Nephron (organoid): ENCODE data around the gene BEST3.
"Not testable (repeated sequence)": the region's sequence is repeated elsewhere in the genome, so short reads cannot be mapped to it uniquely, and the experiment has no call there.

Experiments
- H3K27ac Mint-ChIP-seq, 3 experiments: 2 replicates each; pipeline ENCODE4 v1.8.0; 2020; ENCODE audit warnings: mixed read lengths in 3 of 3, mild to moderate bottlenecking in 2 of 3, moderate library complexity in 1 of 3
- H3K27me3 Mint-ChIP-seq: 2 replicates; pipeline ENCODE4 v1.8.0; 2021; ENCODE audit warnings: low read depth, mild to moderate bottlenecking, moderate library complexity, mixed read lengths
- H3K36me3 Mint-ChIP-seq: 2 replicates; pipeline ENCODE4 v1.8.0; 2020; ENCODE audit warnings: low read depth, mixed read lengths
- H3K4me1 Mint-ChIP-seq: 2 replicates; pipeline ENCODE4 v1.8.0; 2020; ENCODE audit warnings: mixed read lengths
- H3K4me3 Mint-ChIP-seq, 3 experiments: 2 replicates each; pipeline ENCODE4 v1.8.0; 2020; ENCODE audit warnings: mild to moderate bottlenecking in 3 of 3, mixed read lengths in 3 of 3, moderate library complexity in 2 of 3
- H3K9me3 Mint-ChIP-seq: 2 replicates; pipeline ENCODE4 v1.8.0; 2020; ENCODE audit warnings: mixed read lengths
- CTCF ChIP-seq, 3 experiments: fragments of 200-600 bp; sonication (generic); IDR thresholded peaks; one replicate each; pipeline ENCODE4 v1.5.0; 2021; ENCODE audit warnings: antibody characterized with exemption in 3 of 3; ENCODE audit not compliant: unreplicated experiment in 3 of 3

BEST3 gene

DNA sequence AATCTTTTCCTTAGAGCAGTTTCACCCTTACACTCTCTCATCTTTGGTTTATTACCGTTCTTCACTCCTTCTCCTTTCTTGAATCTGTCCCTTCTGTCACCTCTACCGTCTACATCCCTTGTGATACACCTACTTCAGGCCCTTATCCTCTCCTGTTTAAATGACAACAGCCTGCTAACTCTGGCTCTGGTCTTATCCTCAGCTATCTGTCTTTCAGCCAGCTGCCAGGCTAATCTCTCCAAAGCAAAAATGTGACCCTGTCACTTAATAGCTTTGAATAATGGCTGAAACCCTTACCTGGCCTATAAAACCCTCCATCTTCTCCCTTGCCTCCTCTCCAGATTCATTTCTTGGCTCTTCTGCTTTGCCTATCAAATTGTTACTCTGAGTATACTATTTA lies 32.3 kb downstream of the BEST3 start:
- Mint-ChIP-seq H3K27me3 (no peaks in the 10 kb centered on the region), H3K27ac (no peak overlapping the region), H3K9me3 (no peaks in the 10 kb centered on the region), H3K4me3 (no peak overlapping the region), H3K36me3 (no peaks in the 10 kb centered on the region), H3K4me1 (peaks cover 4% of the 10 kb centered on the region)
- no peak for TF ChIP-seq CTCF (IDR thresholded peaks at IDR 0.05; ENCODE audit: unreplicated experiment in 3 of 3)

DNA sequence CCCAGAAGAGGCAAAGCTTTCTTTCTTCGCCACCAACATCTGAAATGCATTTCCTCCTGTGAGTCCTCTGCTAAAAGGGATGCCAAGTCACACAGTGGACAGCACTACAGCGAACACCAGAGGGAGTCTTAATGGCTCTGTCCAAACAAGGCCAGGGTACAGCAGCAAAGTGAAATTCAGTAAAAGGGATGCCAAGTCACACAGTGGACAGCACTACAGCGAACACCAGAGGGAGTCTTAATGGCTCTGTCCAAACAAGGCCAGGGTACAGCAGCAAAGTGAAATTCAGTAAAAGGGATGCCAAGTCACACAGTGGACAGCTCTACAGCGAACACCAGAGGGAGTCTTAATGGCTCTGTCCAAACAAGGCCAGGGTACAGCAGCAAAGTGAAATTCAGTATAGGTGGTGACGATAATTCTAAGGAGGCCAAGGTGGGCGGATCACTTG lies 34.1 kb downstream of the BEST3 start:
- H3K36me3 Mint-ChIP-seq, H3K9me3 Mint-ChIP-seq, H3K4me1 Mint-ChIP-seq, H3K27ac Mint-ChIP-seq, H3K4me3 Mint-ChIP-seq, H3K27me3 Mint-ChIP-seq: not testable (repeated sequence)
- peak in 1 of 3 experiments; percentile 24 for TF ChIP-seq CTCF (IDR thresholded peaks at IDR 0.05; ENCODE audit: unreplicated experiment in 3 of 3)

GRCh38 chr12:69663726-69664125 lies 35.4 kb downstream of the BEST3 start:
- H3K4me1 Mint-ChIP-seq: peaks cover 4% of the 10 kb centered on the region
- H3K27me3 Mint-ChIP-seq: no peaks in the 10 kb centered on the region
- H3K4me3 Mint-ChIP-seq: no peak overlapping the region
- no peaks in the 10 kb centered on the region for H3K36me3 Mint-ChIP-seq
- no peak overlapping the region for H3K27ac Mint-ChIP-seq
- H3K9me3 Mint-ChIP-seq: no peaks in the 10 kb centered on the region
- TF ChIP-seq CTCF (IDR thresholded peaks at IDR 0.05; ENCODE audit: unreplicated experiment in 3 of 3): no peak

GRCh38 chr12:69662764-69663163 lies 36.3 kb downstream of the BEST3 start:
- no peak for TF ChIP-seq CTCF (IDR thresholded peaks at IDR 0.05; ENCODE audit: unreplicated experiment in 3 of 3)
- peaks cover 6% of the 10 kb centered on the region for H3K4me1 Mint-ChIP-seq
- H3K9me3 Mint-ChIP-seq: no peaks in the 10 kb centered on the region
- no peaks in the 10 kb centered on the region for H3K27me3 Mint-ChIP-seq
- H3K36me3 Mint-ChIP-seq: no peaks in the 10 kb centered on the region
- H3K27ac Mint-ChIP-seq: peak overlapping the region in 1 of 3 experiments; percentile 10
- H3K4me3 Mint-ChIP-seq: no peak overlapping the region

DNA sequence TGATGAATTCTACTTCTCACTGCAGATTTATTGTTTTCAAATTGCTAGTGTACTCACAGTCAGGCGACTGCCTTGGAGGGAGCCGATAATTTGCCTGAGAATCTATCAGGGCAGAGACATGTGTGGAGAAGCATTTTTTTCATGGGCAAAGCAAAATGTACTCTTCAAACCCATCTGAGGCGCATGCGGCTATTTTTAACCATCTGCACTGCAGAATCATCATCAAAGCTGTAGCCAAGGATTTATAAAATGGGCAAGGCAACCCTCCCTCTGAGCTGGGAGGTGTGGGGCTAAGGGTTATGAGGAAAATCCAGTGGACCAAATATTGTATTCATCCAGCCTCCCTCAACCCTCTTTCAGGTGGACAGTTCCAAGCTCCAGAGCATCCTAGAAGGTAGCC lies 37.7 kb downstream of the BEST3 start:
- Mint-ChIP-seq H3K9me3 (no peaks in the 10 kb centered on the region), H3K27me3 (no peaks in the 10 kb centered on the region), H3K27ac (no peak overlapping the region), H3K4me3 (no peak overlapping the region), H3K36me3 (no peaks in the 10 kb centered on the region), H3K4me1 (peaks cover 14% of the 10 kb centered on the region)
- no peak for TF ChIP-seq CTCF (IDR thresholded peaks at IDR 0.05; ENCODE audit: unreplicated experiment in 3 of 3)

GRCh38 chr12:69660164-69660863 lies 38.8 kb downstream of the BEST3 start:
- Mint-ChIP-seq H3K36me3 (no peaks in the 10 kb centered on the region), H3K9me3 (no peaks in the 10 kb centered on the region), H3K27me3 (no peaks in the 10 kb centered on the region)

More at GRCh38 chr12:69660164-69660863, 38.8 kb downstream of the BEST3 start:
- Mint-ChIP-seq H3K27ac (no peak overlapping the region), H3K4me1 (peaks cover 21% of the 10 kb centered on the region), H3K4me3 (no peak overlapping the region)
- TF ChIP-seq CTCF (IDR thresholded peaks at IDR 0.05; ENCODE audit: unreplicated experiment in 3 of 3): no peak
